T-cell (primary cell): Measurements from ENCODE around the gene HS6ST1. TPM values are rescaled to one million over a fixed set of nuclear protein-coding genes. Genes with fewer than 3 reads are reported as not detected.

Experiments used
- ATAC-seq, 4 experiments: fragments of 200-7000 bp in 3 of 4; fragments of 150-1000 bp in 1 of 4; cut with Tn5 transposase; replicated peaks in 1 of 4; 1 replicate in 3 of 4; 2 replicates in 1 of 4; pipeline ENCODE4 v1.10.0; 2021; ENCODE audit warnings: moderate library complexity in 3 of 4, mild to moderate bottlenecking in 2 of 4, moderate number of reproducible peaks in 1 of 4
- CTCF ChIA-PET, 2 donors: fragments of 300-600 bp; sonication (Branson Sonifier 250); formaldehyde crosslinking; loops; one replicate each; lab custom pipeline; 2022; ENCODE audit warnings: antibody characterized with exemption in 2 of 2; lab: Charles Lee
- POLR2A ChIA-PET, 2 donors: fragments of 300-600 bp; sonication (Branson Sonifier 250); formaldehyde crosslinking; loops; one replicate each; lab custom pipeline; 2022; ENCODE audit warnings: antibody characterized with exemption in 2 of 2; lab: Charles Lee
- DNase-seq, 35 experiments: peaks; one replicate each; pipeline versions ENCODE4 v3.0.0 to v3.0.0-alpha.2; 2013 to 2023
- H3K27ac ChIP-seq: one replicate; pipeline ENCODE4 v1.5.1; 2013; ENCODE audit warnings: low read length
- H3K27me3 ChIP-seq, 2 experiments: replicated peaks in 1 of 2; 1 replicate in 1 of 2; 2 replicates in 1 of 2; pipeline versions ENCODE4 v1.6.1 to v1.7.0; 2013; ENCODE audit warnings: low read length in 1 of 2, mixed read lengths in 1 of 2; ENCODE audit not compliant: control insufficient read depth in 2 of 2, insufficient read depth in 2 of 2; ENCODE audit errors: extremely low read depth in 1 of 2
- H3K36me3 ChIP-seq, 2 donors: 1 replicate in 1 of 2; 2 replicates in 1 of 2; pipeline versions ENCODE4 v1.6.1 to v1.7.0; 2013; ENCODE audit warnings: low read length in 1 of 2; ENCODE audit not compliant: control insufficient read depth in 2 of 2, insufficient read depth in 1 of 2; ENCODE audit errors: extremely low read depth in 1 of 2
- H3K4me1 ChIP-seq, 2 experiments: 1 replicate in 1 of 2; 2 replicates in 1 of 2; pipeline versions ENCODE4 v1.6.1 to v1.7.0; 2013; ENCODE audit warnings: low read length in 2 of 2, mixed read lengths in 1 of 2; ENCODE audit not compliant: insufficient read depth in 2 of 2, control insufficient read depth in 1 of 2; ENCODE audit errors: extremely low read depth in 1 of 2
- H3K4me3 ChIP-seq, 2 donors: 1 replicate in 1 of 2; 2 replicates in 1 of 2; pipeline versions ENCODE4 v1.5.1 to v1.7.0; 2013; ENCODE audit warnings: mild to moderate bottlenecking in 2 of 2, low read length in 1 of 2, moderate library complexity in 1 of 2; ENCODE audit not compliant: control insufficient read depth in 1 of 2; ENCODE audit errors: extremely low read depth in 1 of 2
- H3K9me3 ChIP-seq: 2 replicates; pipeline ENCODE4 v1.7.0; 2013
- H3K27ac Mint-ChIP-seq, 2 donors: one replicate each; pipeline ENCODE4 v1.8.0; 2020 to 2021; ENCODE audit warnings: mild to moderate bottlenecking in 2 of 2, mixed read lengths in 2 of 2
- H3K27me3 Mint-ChIP-seq, 2 donors: one replicate each; pipeline ENCODE4 v1.8.0; 2021 to 2022; ENCODE audit warnings: mixed read lengths in 2 of 2
- H3K36me3 Mint-ChIP-seq: one replicate; pipeline ENCODE4 v1.8.0; 2021; ENCODE audit warnings: mixed read lengths
- H3K4me1 Mint-ChIP-seq, 3 donors: one replicate each; pipeline ENCODE4 v1.8.0; 2020 to 2022; ENCODE audit warnings: mixed read lengths in 3 of 3, mild to moderate bottlenecking in 1 of 3
- H3K4me3 Mint-ChIP-seq, 3 donors: one replicate each; pipeline ENCODE4 v1.8.0; 2020 to 2022; ENCODE audit warnings: mild to moderate bottlenecking in 3 of 3, mixed read lengths in 3 of 3, moderate library complexity in 3 of 3
- H3K9me3 Mint-ChIP-seq, 3 donors: one replicate each; pipeline ENCODE4 v1.8.0; 2020 to 2022; ENCODE audit warnings: mixed read lengths in 3 of 3
- WGBS: methylation state at CpG from one replicate; pipeline ENCODE4 v1.1.5; 2013; ENCODE audit warnings: missing lambda C conversion rate; ENCODE audit not compliant: insufficient coverage; 5-methylcytosine and 5-hydroxymethylcytosine counted together
- total RNA-seq, 35 experiments: library from RNA in 6 of 35; stranded (reverse) in 6 of 35; fragments of 120-200 nt in 1 of 35; gene quantifications; one replicate each; pipeline versions ENCODE4 v1.2.1 to v1.2.4 and lab custom pipeline; 2013 to 2026

The HS6ST1 gene
- total RNA-seq, 5 donors from 2014 or later (not counting 1 experiment from before 2014, with no cell fraction given), result 7.6 to 15.6 (median 15.4) TPM

GRCh38 chr2:128249555-128249954 lies 69.1 kb downstream of the HS6ST1 start:
- Histone ChIP-seq H3K4me3 (no peak overlapping the region), H3K27ac (no peak overlapping the region), H3K27me3 (peaks cover 0 to 11% of the 10 kb centered on the region in 2 experiments), H3K4me1 (no peaks in the 10 kb centered on the region), H3K9me3 (no peaks in the 10 kb centered on the region), H3K36me3 (no peaks in the 10 kb centered on the region)
- Mint-ChIP-seq H3K27ac (no peak overlapping the region), H3K4me3 (no peak overlapping the region), H3K9me3 (no peaks in the 10 kb centered on the region), H3K36me3 (no peaks in the 10 kb centered on the region), H3K27me3 (no peaks in the 10 kb centered on the region), H3K4me1 (peaks cover 6 to 16% (median 14%) of the 10 kb centered on the region in 3 donors)
- no peak for ATAC-seq
- no peak for DNase-seq
- POLR2A ChIA-PET, result no interaction called here
- CTCF ChIA-PET, result no interaction called here
- WGBS, result no CpG with 5 or more reads among the region's 2 CpGs

GRCh38 chr2:128245813-128246212 lies 72.9 kb downstream of the HS6ST1 start:
- no peak for ATAC-seq
- no peak overlapping the region for H3K27ac Mint-ChIP-seq

GRCh38 chr2:128241896-128242295 lies 76.8 kb downstream of the HS6ST1 start:
- ChIA-PET CTCF (no interaction called here), POLR2A (no interaction called here)
- H3K9me3 Mint-ChIP-seq, result no peaks in the 10 kb centered on the region
- no peak overlapping the region for H3K4me3 Mint-ChIP-seq
- Histone ChIP-seq H3K36me3 (no peaks in the 10 kb centered on the region), H3K9me3 (no peaks in the 10 kb centered on the region), H3K4me1 (no peaks in the 10 kb centered on the region), H3K27ac (no peak overlapping the region), H3K4me3 (no peak overlapping the region), H3K27me3 (peaks cover 0 to 9% of the 10 kb centered on the region in 2 experiments)
- WGBS, result 95% methylated on average over 3 of the region's 3 CpGs
- ATAC-seq (no peak), DNase-seq (no peak)
- peaks cover 0 to 6% of the 10 kb centered on the region in 2 donors for H3K27me3 Mint-ChIP-seq
- H3K27ac Mint-ChIP-seq, result no peak overlapping the region
- no peaks in the 10 kb centered on the region for H3K36me3 Mint-ChIP-seq
- peaks cover 5 to 13% (median 12%) of the 10 kb centered on the region in 3 donors for H3K4me1 Mint-ChIP-seq

More at GRCh38 chr2:128245813-128246212, 72.9 kb downstream of the HS6ST1 start:
- Histone ChIP-seq H3K27ac (no peak overlapping the region), H3K27me3 (no peaks in the 10 kb centered on the region), H3K4me3 (no peak overlapping the region), H3K4me1 (no peaks in the 10 kb centered on the region), H3K36me3 (no peaks in the 10 kb centered on the region), H3K9me3 (no peaks in the 10 kb centered on the region)
- no peaks in the 10 kb centered on the region for H3K27me3 Mint-ChIP-seq
- no peaks in the 10 kb centered on the region for H3K9me3 Mint-ChIP-seq
- H3K4me1 Mint-ChIP-seq, result peaks cover 6 to 16% (median 14%) of the 10 kb centered on the region in 3 donors
- ChIA-PET POLR2A (no interaction called here), CTCF (interaction anchor here in 1 of 2 donors (0.6 kb wide), 1 partner anchor 9 kb away, joined by 5 read pairs; no protein-coding TSS in a partner anchor)
- DNase-seq, result no peak
- no peak overlapping the region for H3K4me3 Mint-ChIP-seq
- no peaks in the 10 kb centered on the region for H3K36me3 Mint-ChIP-seq

GRCh38 chr2:128237911-128238697 lies 80.6 kb downstream of the HS6ST1 start:
- H3K36me3 ChIP-seq, result no peaks in the 10 kb centered on the region
- 92% methylated on average over 5 of the region's 8 CpGs for WGBS
- H3K27me3 ChIP-seq, result peaks cover 0 to 22% of the 10 kb centered on the region in 2 experiments
- H3K4me3 ChIP-seq, result no peak overlapping the region
- peaks cover 0 to 5% of the 10 kb centered on the region in 2 experiments for H3K4me1 ChIP-seq
- H3K4me1 Mint-ChIP-seq, result peaks cover 5% of the 10 kb centered on the region in 3 donors
- no peak overlapping the region for H3K27ac ChIP-seq
- H3K27ac Mint-ChIP-seq, result no peak overlapping the region
- ChIA-PET CTCF (no interaction called here), POLR2A (no interaction called here)
- no peaks in the 10 kb centered on the region for H3K36me3 Mint-ChIP-seq
- peaks cover 7 to 9% of the 10 kb centered on the region in 2 donors for H3K27me3 Mint-ChIP-seq
- H3K9me3 Mint-ChIP-seq, result no peaks in the 10 kb centered on the region
- ATAC-seq, result no peak
- no peak for DNase-seq
- H3K4me3 Mint-ChIP-seq, result no peak overlapping the region
- H3K9me3 ChIP-seq, result no peaks in the 10 kb centered on the region

GRCh38 chr2:128237081-128237534 lies 81.6 kb downstream of the HS6ST1 start:
- ATAC-seq (no peak), DNase-seq (no peak)
- Mint-ChIP-seq H3K36me3 (no peaks in the 10 kb centered on the region), H3K4me1 (peaks cover 5% of the 10 kb centered on the region in 3 donors), H3K4me3 (no peak overlapping the region), H3K9me3 (no peaks in the 10 kb centered on the region), H3K27me3 (peaks cover 7 to 9% of the 10 kb centered on the region in 2 donors), H3K27ac (no peak overlapping the region)
- Histone ChIP-seq H3K27me3 (peaks cover 0 to 30% of the 10 kb centered on the region in 2 experiments), H3K36me3 (no peaks in the 10 kb centered on the region), H3K9me3 (no peaks in the 10 kb centered on the region), H3K4me1 (peaks cover 0 to 11% of the 10 kb centered on the region in 2 experiments), H3K27ac (no peak overlapping the region), H3K4me3 (no peak overlapping the region)
- WGBS, result 78% methylated on average over 1 of the region's 2 CpGs
- POLR2A ChIA-PET, result no interaction called here
- CTCF ChIA-PET, result interaction anchor here in 1 of 2 donors (1.1 kb wide), 1 partner anchor 353 kb away, joined by 3 read pairs; no protein-coding TSS in a partner anchor

- Histone ChIP-seq H3K9me3 (no peaks in the 10 kb centered on the region), H3K36me3 (no peaks in the 10 kb centered on the region), H3K4me3 (no peak overlapping the region), H3K4me1 (peaks cover 0 to 11% of the 10 kb centered on the region in 2 experiments), H3K27me3 (peaks cover 0 to 34% of the 10 kb centered on the region in 2 experiments), H3K27ac (no peak overlapping the region)
- no peaks in the 10 kb centered on the region for H3K9me3 Mint-ChIP-seq
- no peak for ATAC-seq
- H3K27me3 Mint-ChIP-seq, result peaks cover 7 to 9% of the 10 kb centered on the region in 2 donors
- H3K4me3 Mint-ChIP-seq, result no peak overlapping the region
- DNase-seq, result no peak
- WGBS, result 98% methylated on average over 4 of the region's 8 CpGs
- H3K4me1 Mint-ChIP-seq, result peaks cover 5% of the 10 kb centered on the region in 3 donors
- ChIA-PET POLR2A (no interaction called here), CTCF (interaction anchor here in 1 of 2 donors (0.5 to 1.1 kb wide), 2 partner anchors 9 to 352 kb away, joined by 3 to 5 read pairs; no protein-coding TSS in a partner anchor)
- H3K27ac Mint-ChIP-seq, result no peak overlapping the region
- H3K36me3 Mint-ChIP-seq, result no peaks in the 10 kb centered on the region
Measured at GRCh38 chr2:128236491-128237035, 82.1 kb downstream of the HS6ST1 start.
